Gastrocnemius medialis (tissue), 4 donors: ENCODE data around the gene MAP2K7.

Experiments used
- POLR2A ChIP-seq, 2 donors: fragments of 450-650 bp; IDR thresholded peaks; one replicate each; pipeline ENCODE4 v1.6.1; 2017; ENCODE audit warnings: antibody characterized with exemption in 2 of 2, mild to moderate bottlenecking in 2 of 2, moderate library complexity in 2 of 2
- TF ChIP-seq, protein P1 (sequence below), 5 experiments: fragments of 450-650 bp in 3 of 5; fragments of 200-600 bp in 2 of 5; sonication (generic) in 2 of 5; IDR thresholded peaks in 4 of 5; conservative IDR thresholded peaks in 1 of 5; 1 replicate in 4 of 5; 2 replicates in 1 of 5; pipeline ENCODE4 v1.5.1; 2016 to 2019; ENCODE audit warnings: antibody characterized with exemption in 5 of 5, mild to moderate bottlenecking in 3 of 5, moderate library complexity in 3 of 5

DNA sequence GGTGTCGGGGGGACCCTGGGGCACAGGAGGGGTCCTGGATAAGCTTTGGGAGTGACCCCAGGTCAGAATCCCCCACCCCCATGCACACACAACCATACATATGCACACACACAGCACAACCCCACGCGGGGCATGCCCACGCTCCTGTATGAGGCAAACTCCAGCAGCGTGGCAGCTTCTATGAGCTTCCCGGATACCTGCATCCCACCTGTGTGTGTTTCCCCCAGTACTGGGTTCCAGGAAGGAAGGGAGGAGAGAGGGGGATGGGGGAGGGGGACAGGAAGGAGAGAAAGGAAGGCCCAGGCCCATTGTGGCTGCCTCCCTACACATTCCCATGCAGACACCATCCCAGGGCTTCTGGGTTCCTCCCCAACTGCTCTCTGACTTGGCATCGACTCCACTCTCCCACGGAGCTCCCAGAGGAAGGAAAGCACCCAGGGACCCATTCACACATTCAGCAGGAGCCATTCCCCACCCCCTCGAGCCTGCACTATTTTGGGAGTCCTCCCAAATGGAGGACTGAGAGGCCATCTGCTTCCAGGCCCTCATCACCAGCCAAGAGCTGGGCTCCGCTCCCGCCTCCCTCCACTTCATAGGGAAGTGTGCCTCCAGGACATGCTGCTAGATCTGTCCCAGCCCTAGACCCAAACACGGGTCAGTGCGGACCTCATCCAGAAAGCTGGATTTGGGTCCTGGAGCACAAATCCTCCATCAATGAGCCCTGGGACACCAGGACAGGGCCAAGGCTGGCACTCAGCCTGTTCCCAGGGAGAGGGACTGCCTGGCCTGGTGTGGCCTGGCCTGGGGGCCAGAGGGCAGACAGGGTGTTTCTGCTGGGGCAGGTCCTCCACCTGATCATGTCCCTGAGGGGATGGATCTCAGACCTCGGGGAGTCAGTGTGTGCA lies 42.7 kb upstream of the MAP2K7 start:
- TF ChIP-seq, protein P1, sequence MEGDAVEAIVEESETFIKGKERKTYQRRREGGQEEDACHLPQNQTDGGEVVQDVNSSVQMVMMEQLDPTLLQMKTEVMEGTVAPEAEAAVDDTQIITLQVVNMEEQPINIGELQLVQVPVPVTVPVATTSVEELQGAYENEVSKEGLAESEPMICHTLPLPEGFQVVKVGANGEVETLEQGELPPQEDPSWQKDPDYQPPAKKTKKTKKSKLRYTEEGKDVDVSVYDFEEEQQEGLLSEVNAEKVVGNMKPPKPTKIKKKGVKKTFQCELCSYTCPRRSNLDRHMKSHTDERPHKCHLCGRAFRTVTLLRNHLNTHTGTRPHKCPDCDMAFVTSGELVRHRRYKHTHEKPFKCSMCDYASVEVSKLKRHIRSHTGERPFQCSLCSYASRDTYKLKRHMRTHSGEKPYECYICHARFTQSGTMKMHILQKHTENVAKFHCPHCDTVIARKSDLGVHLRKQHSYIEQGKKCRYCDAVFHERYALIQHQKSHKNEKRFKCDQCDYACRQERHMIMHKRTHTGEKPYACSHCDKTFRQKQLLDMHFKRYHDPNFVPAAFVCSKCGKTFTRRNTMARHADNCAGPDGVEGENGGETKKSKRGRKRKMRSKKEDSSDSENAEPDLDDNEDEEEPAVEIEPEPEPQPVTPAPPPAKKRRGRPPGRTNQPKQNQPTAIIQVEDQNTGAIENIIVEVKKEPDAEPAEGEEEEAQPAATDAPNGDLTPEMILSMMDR (IDR thresholded peaks at IDR 0.05 in 4 of 5, conservative IDR thresholded peaks at IDR 0.05 in 1 of 5), result no peak
- no peak for TF ChIP-seq POLR2A (IDR thresholded peaks at IDR 0.05)
